Right ventricle myocardium superior (tissue), 1 donor: ENCODE results near the gene ACSS1. TPM values are rescaled to one million over a fixed set of nuclear protein-coding genes. Genes with fewer than 3 reads are reported as not detected.

ENCODE experiments used
- ATAC-seq: fragments of 200-7000 bp; cut with Tn5 transposase; one replicate; pipeline ENCODE4 v1.9.1; 2020; ENCODE audit warnings: mild to moderate bottlenecking; ENCODE audit not compliant: poor library complexity
- DNase-seq: peaks from one replicate; pipeline ENCODE4 v3.0.0-alpha.2; 2020
- intact Hi-C: fragments of 100-400 bp; cut with DNase I; formaldehyde crosslinking; loops from one replicate; pipeline ENCODE4 v1.11.2; 2022
- total RNA-seq: library from RNA; stranded (reverse); fragmentation: NEBNext Ultra II Directional; extraction: Animal tissue kit (Norgen Biotek cat#: 25700); gene quantifications from one replicate; pipeline ENCODE4 v1.2.1, GENCODE V29; 2021
- donor health status: DM: no; HTN: yes; CAD: no; lungs with severe emphysema.

The ACSS1 gene
- total RNA-seq, 1 donor from 2014 or later: 143 TPM

GRCh38 chr20:25081065-25081729 is 23.3 kb upstream of the ACSS1 start:
- DNase-seq: no peak
- intact Hi-C loops: no loop called here
- ATAC-seq: peak; percentile 50

- ATAC-seq: no peak
- DNase-seq: no peak
- intact Hi-C loops: no loop called here
Measured at GRCh38 chr20:25079171-25079570, 21.2 kb upstream of the ACSS1 start.

- DNase-seq (no peak), ATAC-seq (no peak)
- intact Hi-C loops: no loop called here
Measured at GRCh38 chr20:25078662-25079061, 20.7 kb upstream of the ACSS1 start.

- intact Hi-C loops: no loop called here
Measured at GRCh38 chr20:25077610-25078169, 19.8 kb upstream of the ACSS1 start.

GRCh38 chr20:25076731-25077609 is 19.0 kb upstream of the ACSS1 start:
- DNase-seq: no peak
- intact Hi-C loops: no loop called here
- ATAC-seq: peak; percentile 64

More at GRCh38 chr20:25077610-25078169, 19.8 kb upstream of the ACSS1 start:
- peak; percentile 71 for DNase-seq
- peak; percentile 84 for ATAC-seq

- no peak for ATAC-seq
- no peak for DNase-seq
- intact Hi-C loops: no loop called here
Measured at GRCh38 chr20:25076201-25076600, 18.3 kb upstream of the ACSS1 start.

- intact Hi-C loops: no loop called here
- no peak for DNase-seq
- ATAC-seq: no peak
Measured at GRCh38 chr20:25073544-25073943, 15.6 kb upstream of the ACSS1 start.

GRCh38 chr20:25072226-25072811 is 14.4 kb upstream of the ACSS1 start:
- ATAC-seq: no peak
- intact Hi-C loops: no loop called here
- no peak for DNase-seq

GRCh38 chr20:25071734-25072133 is 13.8 kb upstream of the ACSS1 start:
- DNase-seq (no peak), ATAC-seq (no peak)
- intact Hi-C loops: no loop called here

- no peak for DNase-seq
- intact Hi-C loops: no loop called here
- ATAC-seq: no peak
Measured at GRCh38 chr20:25070821-25071473, 13.0 kb upstream of the ACSS1 start.

GRCh38 chr20:25067102-25067987 is 9.4 kb upstream of the ACSS1 start:
- DNase-seq: no peak
- intact Hi-C loops: loop anchor here (5.0 kb wide), 1 partner anchor 110 kb away; no protein-coding TSS in a partner anchor
- no peak for ATAC-seq

- DNase-seq: no peak
- ATAC-seq: no peak
- intact Hi-C loops: loop anchor here (5.0 kb wide), 1 partner anchor 111 kb away; no protein-coding TSS in a partner anchor
Measured at GRCh38 chr20:25066386-25066785, 8.4 kb upstream of the ACSS1 start.

- DNase-seq: peak; percentile 75
Measured at GRCh38 chr20:25065625-25066338, 7.8 kb upstream of the ACSS1 start.

GRCh38 chr20:25065072-25065624 is 7.2 kb upstream of the ACSS1 start:
- ATAC-seq (peak; percentile 41), DNase-seq (no peak)
- intact Hi-C loops: loop anchor here (1.0 to 5.0 kb wide), 2 partner anchors 72 to 112 kb away; no protein-coding TSS in a partner anchor

More at GRCh38 chr20:25065625-25066338, 7.8 kb upstream of the ACSS1 start:
- intact Hi-C loops: loop anchor here (1.0 to 5.0 kb wide), 2 partner anchors 72 to 112 kb away; no protein-coding TSS in a partner anchor
- ATAC-seq: peak; percentile 88

- ATAC-seq: peak; percentile 13
- DNase-seq: no peak
- intact Hi-C loops: loop anchor here (1.0 to 5.0 kb wide), 3 partner anchors 71 to 333 kb away; no protein-coding TSS in a partner anchor
Measured at GRCh38 chr20:25064561-25065071, 6.7 kb upstream of the ACSS1 start.

GRCh38 chr20:25063981-25064380 is 6.0 kb upstream of the ACSS1 start:
- intact Hi-C loops: loop anchor here (5.0 kb wide), 1 partner anchor 333 kb away; no protein-coding TSS in a partner anchor
- ATAC-seq: no peak
- no peak for DNase-seq
